GM19351 (cell line): ENCODE data around the gene OLIG1.

Source experiments
- ATAC-seq: cut with Tn5 transposase; IDR thresholded peaks from one replicate; pipeline ENCODE4 v1.9.1; 2021; ENCODE audit warnings: mild to moderate bottlenecking, moderate library complexity; ENCODE audit not compliant: unreplicated experiment

Gene OLIG1

GRCh38 chr21:33030633-33031032, 39.3 kb upstream of the OLIG1 start:
- no peak for ATAC-seq

GRCh38 chr21:33031152-33031911, 38.6 kb upstream of the OLIG1 start:
- ATAC-seq, result no peak

GRCh38 chr21:33032434-33033047, 37.4 kb upstream of the OLIG1 start:
- ATAC-seq, result no peak

GRCh38 chr21:33033094-33033951, 36.6 kb upstream of the OLIG1 start:
- no peak for ATAC-seq

- no peak for ATAC-seq
These were observed 36.0 kb upstream of the OLIG1 start for GRCh38 chr21:33033961-33034413.

GRCh38 chr21:33035147-33035546, 34.8 kb upstream of the OLIG1 start:
- no peak for ATAC-seq

- ATAC-seq, result no peak
These were observed 33.3 kb upstream of the OLIG1 start for GRCh38 chr21:33036430-33037162.

- ATAC-seq, result no peak
These were observed 32.4 kb upstream of the OLIG1 start for GRCh38 chr21:33037501-33037900.

GRCh38 chr21:33039536-33039935, 30.4 kb upstream of the OLIG1 start:
- ATAC-seq, result no peak

- no peak for ATAC-seq
These were observed 29.7 kb upstream of the OLIG1 start for GRCh38 chr21:33040215-33040614.

- no peak for ATAC-seq
These were observed 28.0 kb upstream of the OLIG1 start for GRCh38 chr21:33041981-33042380.

- no peak for ATAC-seq
These were observed 27.1 kb upstream of the OLIG1 start for GRCh38 chr21:33042812-33043211.

GRCh38 chr21:33046455-33046854, 23.5 kb upstream of the OLIG1 start:
- ATAC-seq, result no peak

- no peak for ATAC-seq
These were observed 22.7 kb upstream of the OLIG1 start for GRCh38 chr21:33047231-33047630.

GRCh38 chr21:33051925-33052324, 18.0 kb upstream of the OLIG1 start:
- ATAC-seq, result no peak

- no peak for ATAC-seq
These were observed 16.0 kb upstream of the OLIG1 start for GRCh38 chr21:33053951-33054350.

- ATAC-seq, result no peak
These were observed 13.9 kb upstream of the OLIG1 start for GRCh38 chr21:33055991-33056390.

GRCh38 chr21:33057385-33057940, 12.5 kb upstream of the OLIG1 start:
- ATAC-seq, result no peak

- no peak for ATAC-seq
These were observed 11.4 kb upstream of the OLIG1 start for GRCh38 chr21:33058527-33058926.

GRCh38 chr21:33058957-33059356, 11.0 kb upstream of the OLIG1 start:
- ATAC-seq, result no peak
